GM21528 (cell line): Measurements from ENCODE around the gene STIM1.
A peak's percentile ranks its signal among the peaks of the same experiment; 100 is the strongest.
"Not testable (repeated sequence)": the region's sequence is repeated elsewhere in the genome, so short reads cannot be mapped to it uniquely, and the experiment has no call there.

ENCODE experiments used
- ATAC-seq: cut with Tn5 transposase; IDR thresholded peaks from one replicate; pipeline ENCODE4 v1.9.1; 2021; ENCODE audit warnings: mild to moderate bottlenecking, moderate library complexity; ENCODE audit not compliant: unreplicated experiment, low FRiP score

Gene STIM1

DNA sequence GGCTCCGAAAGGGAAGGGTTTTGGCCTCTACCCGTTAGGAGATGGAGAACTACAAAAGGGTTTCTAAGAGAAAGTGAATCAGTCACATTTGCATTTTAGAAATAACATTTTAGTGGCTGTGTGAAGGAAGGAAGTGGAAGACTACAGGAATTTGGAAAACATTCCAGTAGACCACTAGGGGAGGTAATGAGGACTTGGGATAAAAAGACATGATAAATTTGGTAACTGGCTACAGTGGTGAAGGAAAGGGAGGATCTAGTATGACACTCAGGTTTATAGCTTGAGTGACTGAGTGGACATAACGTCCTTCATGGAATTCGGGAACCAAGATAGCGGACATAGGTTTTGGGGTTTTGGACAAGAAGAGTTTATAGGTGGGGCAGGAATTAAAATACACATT, 232.1 kb downstream of the STIM1 start:
- ATAC-seq, result no peak

- no peak for ATAC-seq
Observed at GRCh38 chr11:4090258-4090657, 234.8 kb downstream of the STIM1 start.

- no peak for ATAC-seq
Observed at GRCh38 chr11:4092026-4092425, 236.6 kb downstream of the STIM1 start.

DNA sequence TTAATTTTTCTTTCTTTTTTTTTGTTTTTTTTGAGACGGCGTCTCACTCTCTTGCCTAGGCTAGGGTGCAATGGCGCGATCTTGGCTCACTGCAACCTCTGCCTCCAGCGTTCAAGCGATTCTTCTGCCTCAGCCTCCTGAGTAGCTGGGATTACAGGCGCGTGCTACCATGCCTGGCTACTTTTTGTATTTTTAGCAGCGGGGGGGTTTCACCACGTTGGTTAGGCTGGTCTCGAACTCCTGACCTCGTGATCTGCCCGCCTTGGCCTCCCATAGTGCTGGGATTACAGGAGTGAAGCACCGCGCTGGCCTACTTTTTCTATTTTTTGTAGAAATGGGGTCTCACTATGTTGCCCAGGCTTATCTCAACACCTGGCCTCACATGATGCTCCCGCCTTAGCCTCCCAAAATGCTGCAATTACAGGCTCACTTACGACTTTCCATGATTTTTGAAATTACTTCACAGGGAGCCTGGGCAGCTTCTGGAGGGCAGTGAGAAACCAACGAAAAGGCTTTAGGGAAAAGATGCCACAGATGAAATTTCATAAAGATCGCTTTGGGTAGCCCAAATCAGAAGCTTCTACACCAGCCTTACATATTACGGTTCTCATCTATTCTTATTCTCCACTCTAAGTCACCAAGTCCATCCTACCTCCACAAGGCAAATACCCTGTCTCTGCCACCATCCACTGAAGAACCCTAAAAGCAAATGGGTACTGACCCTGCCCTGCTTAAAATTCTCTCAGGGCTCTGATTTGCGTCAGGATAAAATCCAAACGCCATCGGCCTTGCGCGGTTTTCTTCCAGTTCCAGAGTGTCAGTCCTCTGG, 238.3 kb downstream of the STIM1 start:
- no peak for ATAC-seq

DNA sequence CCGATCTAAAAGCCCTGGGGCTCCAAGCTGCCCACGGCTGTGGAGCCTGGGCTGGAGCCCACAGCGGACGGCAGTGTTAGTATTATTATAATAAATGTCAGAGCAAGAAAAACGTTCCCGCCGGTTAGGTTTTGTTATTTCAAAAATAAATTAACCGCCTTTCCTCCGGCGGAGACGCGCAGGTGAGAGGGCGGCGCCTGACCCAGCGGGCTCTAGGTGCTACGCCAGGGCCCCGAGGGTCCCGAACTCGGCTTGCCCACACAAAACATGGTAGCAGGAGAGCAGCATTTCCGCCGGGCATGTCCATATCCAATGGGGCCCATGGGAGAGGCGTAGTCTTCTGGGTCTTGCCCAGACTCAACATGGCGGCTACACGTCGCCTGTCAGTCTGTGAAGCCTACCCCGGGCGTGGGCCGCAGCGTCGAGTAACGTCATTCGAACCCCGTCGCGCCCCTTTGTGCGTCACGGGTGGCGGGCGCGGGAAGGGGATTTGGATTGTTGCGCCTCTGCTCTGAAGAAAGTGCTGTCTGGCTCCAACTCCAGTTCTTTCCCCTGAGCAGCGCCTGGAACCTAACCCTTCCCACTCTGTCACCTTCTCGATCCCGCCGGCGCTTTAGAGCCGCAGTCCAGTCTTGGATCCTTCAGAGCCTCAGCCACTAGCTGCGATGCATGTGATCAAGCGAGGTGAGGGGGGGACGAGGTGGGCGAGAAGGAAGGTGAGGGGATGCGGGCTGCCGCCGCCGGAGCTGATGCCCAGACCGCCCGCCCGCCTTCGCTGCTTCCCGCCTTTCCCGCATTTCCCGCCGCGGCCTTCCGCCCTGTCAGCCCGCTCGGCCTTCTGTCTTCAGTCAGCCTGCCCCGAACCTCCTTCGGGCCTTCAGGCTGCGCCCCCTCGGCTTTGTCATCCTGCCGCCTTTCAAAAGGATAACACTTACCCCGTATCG, 239.2 kb downstream of the STIM1 start, which contains the start of gene RRM1:
TSS of gene RRM1 (plus strand) at position 452 of the 944 bp plus-strand sequence. CDS start at position 666, 214 bp downstream.
- ATAC-seq, result peak; percentile 96

DNA sequence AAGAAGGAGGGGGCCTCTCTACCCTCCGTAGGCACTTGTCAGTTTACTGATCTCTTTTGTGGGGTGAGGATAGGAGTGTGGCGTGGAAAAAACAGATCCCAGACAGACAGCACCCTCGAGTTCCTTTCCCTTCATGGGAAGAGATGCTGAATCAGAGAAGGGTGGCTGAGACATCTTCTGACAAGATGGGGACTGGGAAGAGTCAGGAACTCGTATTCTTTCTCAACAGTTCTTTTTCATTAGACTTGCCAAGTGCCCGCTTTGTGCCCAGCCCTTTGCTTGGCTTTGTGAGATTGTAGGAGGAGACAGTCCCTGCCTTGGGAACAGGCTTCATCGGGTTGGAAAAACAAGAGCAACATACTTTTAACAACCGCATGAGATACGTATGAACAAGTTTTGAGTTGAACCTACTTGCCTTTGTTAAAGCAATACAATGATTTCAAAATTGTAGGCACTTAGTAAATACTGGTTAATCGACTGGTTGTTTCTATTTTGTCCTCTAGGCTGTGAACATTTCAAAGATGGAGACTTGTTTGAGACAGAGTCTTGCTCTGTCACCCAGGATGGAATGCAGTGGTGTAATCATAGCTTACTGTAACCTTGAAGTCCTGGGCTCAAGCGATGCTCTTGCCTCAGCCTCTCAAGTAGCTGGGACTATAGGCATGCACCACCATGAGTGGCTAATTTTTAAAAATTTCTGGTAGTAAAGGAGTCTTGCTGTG, 240.2 kb downstream of the STIM1 start:
- ATAC-seq, result no peak

DNA sequence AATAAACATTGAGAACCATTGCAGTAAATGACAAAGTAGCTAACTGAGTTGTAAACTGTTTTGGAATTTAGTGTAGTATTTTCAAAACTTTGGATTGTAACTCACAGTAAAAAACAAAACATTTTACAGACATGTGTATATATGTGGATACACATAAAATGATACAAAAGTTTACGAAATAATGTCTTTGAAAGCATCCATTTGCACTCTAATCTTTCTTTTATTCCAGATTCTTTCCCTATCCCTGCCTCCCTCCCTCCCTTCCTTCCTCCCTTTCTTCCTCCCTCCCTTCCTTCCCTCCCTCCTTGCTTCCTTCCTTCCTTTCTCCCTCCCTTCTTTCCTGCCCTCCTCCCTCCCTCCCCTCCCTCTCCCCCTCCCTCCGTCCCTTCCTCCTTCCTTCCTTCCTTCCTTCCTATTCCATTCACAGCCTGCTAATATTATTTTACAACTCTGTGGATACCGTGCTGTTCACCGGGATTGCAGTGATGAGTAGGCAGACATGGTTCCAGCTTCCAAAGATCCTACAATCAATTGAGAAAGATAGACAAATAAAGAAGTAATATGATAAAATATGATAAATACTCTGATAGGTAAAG, 242.7 kb downstream of the STIM1 start:
- no peak for ATAC-seq

DNA sequence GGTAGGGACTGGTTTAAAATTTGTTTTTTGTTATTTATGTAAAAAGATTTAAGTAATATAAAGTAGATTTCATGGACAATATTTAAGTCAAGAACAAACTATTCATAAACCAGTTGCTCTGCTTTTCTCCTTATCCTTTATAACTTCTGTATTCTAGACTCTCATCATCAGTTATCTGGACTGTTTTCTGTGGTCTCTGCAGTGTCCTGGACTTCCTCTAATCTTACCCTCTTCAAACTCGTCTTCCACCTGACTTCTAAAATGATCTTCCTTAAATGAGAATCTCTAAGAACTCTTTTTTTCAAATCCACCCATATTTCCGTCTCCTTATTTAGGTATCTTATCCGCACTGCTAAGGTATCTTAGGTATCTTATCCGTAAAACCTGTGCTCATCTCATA, 247.2 kb downstream of the STIM1 start:
- no peak for ATAC-seq

DNA sequence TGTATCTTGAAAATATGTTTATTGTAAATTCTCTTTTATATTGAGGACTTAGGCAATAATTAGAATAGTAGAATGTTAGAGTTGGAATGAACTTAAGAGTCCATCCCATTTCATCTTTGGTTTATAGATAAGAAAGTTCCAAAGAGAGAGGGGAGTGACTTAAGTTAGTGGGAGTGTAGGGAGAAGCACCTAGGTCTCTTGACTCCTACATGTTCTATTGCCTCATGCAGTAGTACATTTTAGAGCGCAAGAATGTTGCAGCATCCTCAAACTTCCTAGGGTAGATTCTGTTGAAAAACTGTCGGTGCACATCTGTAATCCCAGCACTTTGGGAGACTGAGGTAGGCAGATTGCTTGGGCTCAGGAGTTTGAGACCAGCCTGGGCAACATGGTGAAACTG, 247.8 kb downstream of the STIM1 start:
- ATAC-seq, result no peak

GRCh38 chr11:4105916-4106315, 250.5 kb downstream of the STIM1 start:
- ATAC-seq, result no peak

- ATAC-seq, result no peak
Observed at GRCh38 chr11:4111834-4112233, 256.4 kb downstream of the STIM1 start.

DNA sequence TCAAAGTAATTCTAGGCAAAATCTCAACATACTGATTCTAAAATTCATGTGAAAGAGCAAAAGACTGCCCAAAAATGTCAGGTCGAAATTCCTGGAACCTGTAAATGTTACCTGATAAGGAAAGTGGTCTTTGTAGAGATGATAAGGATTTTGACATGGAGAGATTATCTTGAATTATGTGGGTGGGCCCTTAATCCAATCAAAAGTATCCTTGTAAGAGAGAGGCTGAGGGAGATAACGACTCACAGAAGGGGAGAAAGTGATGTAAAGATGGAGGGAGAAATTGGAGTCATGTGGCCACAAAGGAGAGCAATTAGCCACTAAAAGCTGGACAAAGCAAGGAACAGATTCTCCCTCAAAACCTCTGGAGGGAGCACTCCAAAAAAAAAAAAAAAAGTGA, 259.7 kb downstream of the STIM1 start:
- ATAC-seq, result no peak

DNA sequence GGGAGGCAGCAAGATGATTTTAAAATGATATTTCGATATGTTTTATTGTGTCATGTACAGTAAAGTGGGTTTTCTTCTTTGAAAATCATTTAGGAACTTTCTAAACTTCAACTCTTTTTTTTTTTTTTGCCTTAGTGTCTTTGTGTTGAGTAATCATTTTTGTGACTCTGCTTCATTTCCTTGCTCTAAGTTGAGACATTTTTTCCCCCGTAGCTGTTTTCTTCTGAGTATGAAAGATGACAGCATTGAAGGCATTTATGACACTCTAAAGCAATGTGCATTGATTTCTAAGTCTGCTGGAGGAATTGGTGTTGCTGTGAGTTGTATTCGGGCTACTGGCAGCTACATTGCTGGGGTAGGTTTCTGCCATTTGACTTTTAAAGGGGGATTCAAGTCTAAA, 262.6 kb downstream of the STIM1 start:
- ATAC-seq, result no peak

DNA sequence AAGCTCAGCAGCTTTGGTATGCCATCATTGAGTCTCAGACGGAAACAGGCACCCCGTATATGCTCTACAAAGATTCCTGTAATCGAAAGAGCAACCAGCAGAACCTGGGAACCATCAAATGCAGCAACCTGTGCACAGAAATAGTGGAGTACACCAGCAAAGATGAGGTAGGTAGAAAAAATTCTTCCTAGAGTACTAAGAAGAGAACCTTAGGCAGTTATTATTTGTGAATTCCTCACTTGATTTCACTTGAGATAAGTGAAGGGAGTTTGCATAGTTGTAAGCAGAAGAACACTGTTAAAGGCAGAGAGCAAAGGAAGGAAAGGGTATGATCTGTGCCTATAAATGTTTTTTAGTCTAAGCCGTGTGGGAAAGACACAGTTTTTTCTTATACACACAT, 267.8 kb downstream of the STIM1 start:
- no peak for ATAC-seq

- no peak for ATAC-seq
Observed at GRCh38 chr11:4125141-4125540, 269.7 kb downstream of the STIM1 start.

DNA sequence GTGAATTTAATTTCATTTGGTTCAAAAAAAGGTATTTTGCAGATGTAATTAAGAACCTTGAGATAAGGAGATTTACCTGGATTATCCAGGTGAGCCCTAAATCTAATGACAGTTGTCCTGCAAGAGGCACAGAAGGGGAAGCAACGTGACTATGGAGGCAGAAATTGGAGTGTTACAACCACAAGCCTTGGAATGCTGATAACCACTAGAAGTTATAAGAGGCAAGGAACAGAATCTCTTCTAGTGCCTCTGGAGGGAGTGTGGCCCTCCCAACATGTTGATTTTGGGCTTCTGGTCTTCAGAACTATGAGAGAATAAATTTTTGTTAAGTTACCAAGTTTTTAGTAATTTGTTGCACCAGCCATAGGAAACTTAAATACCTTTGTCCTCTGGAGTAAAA, 271.9 kb downstream of the STIM1 start:
- ATAC-seq, result no peak

- ATAC-seq, result not testable (repeated sequence)
Observed at GRCh38 chr11:4130219-4130618, 274.8 kb downstream of the STIM1 start.

- ATAC-seq, result no peak
Observed at GRCh38 chr11:4134806-4135205, 279.3 kb downstream of the STIM1 start.

- ATAC-seq, result no peak
Observed at GRCh38 chr11:4138497-4138896, 283.0 kb downstream of the STIM1 start.

DNA sequence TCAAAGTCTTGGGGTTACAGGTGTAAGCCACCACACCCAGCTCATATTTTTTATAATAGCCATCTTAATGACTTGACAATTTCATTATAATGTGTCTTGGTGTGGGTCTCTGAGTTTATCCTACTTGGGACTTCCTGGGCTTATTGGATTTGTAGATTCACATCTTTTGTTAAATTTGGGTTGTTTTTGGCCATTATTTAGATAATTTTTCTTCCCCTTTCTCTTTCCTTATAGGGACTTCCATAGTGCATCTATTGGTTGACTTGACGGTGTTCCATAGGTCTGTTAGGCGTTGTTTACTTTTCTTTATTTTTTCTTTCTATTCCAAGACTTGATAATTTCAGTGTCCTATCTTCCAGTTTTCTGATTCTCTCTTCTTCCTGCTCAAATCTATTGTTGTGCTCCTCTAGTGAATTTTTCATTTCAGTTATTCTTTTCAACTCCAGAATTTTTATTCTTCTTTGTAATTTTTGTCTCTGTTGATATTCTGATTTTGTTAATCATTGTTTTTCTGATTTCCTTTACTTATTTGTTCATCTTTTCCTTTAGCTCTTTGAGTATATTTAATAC, 284.7 kb downstream of the STIM1 start:
- ATAC-seq, result no peak
